Right lung (tissue), 5 donors: ENCODE results near the gene C16orf89. TPM values are rescaled to one million over a fixed set of nuclear protein-coding genes. Genes with fewer than 3 reads are reported as not detected.

Experiments
- DNase-seq, 2 donors: peaks; one replicate each; pipeline ENCODE4 v3.0.0-alpha.2; 2013
- polyA plus RNA-seq, 5 donors: library from polyadenylated mRNA; unstranded; fragments of 120-200 nt; gene quantifications; one replicate each; pipeline versions ENCODE4 v1.2.1 to v1.2.3, GENCODE V29; 2013; ENCODE audit warnings: inconsistent platforms in 1 of 5, low replicate concordance in 1 of 5; ENCODE audit not compliant: insufficient read length in 5 of 5, insufficient read depth in 1 of 5

C16orf89 gene
- polyA plus RNA-seq, 5 donors, result 90.4 to 156 (median 146) TPM

DNA sequence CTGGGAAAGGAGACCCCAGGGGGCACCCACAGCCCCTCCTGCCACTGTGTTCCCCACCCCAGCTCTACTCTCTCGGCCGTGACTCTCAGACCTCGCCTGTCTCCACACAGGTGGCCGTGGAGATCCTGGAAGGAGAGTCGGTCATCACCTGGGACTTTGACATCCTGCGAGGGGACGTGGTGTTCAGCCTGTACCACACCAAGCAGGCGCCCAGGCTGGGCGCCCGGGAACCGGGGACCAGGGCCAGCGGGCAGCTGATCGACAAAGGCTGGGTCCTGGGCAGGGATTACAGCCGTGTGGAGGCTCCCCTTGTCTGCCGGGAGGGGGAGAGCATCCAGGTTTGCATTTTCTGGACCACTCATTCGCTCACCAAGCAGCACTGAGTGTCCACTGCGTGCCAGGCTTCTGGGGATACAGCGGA, 57.4 kb downstream of the C16orf89 start:
- no peak for DNase-seq

DNA sequence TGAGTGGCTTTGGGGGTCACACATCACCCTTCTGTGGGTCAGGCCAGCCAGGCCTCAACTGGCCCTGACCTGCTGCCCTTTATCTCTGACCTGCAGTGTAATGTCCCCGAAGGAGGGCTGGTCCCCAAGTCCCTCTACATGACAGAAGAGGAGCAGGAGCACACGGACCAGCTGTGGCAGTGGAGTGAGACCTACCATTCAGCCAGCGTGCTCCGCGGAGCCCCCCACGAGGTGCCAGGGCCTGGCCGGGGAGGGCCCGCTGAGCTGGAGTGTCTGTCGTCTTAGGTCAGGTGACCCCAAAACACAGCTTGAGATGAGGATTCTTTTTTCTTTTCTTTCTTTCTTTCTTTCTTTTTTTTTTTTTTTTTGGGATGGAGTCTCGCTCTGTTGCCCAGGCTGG, 58.5 kb downstream of the C16orf89 start:
- no peak for DNase-seq

DNA sequence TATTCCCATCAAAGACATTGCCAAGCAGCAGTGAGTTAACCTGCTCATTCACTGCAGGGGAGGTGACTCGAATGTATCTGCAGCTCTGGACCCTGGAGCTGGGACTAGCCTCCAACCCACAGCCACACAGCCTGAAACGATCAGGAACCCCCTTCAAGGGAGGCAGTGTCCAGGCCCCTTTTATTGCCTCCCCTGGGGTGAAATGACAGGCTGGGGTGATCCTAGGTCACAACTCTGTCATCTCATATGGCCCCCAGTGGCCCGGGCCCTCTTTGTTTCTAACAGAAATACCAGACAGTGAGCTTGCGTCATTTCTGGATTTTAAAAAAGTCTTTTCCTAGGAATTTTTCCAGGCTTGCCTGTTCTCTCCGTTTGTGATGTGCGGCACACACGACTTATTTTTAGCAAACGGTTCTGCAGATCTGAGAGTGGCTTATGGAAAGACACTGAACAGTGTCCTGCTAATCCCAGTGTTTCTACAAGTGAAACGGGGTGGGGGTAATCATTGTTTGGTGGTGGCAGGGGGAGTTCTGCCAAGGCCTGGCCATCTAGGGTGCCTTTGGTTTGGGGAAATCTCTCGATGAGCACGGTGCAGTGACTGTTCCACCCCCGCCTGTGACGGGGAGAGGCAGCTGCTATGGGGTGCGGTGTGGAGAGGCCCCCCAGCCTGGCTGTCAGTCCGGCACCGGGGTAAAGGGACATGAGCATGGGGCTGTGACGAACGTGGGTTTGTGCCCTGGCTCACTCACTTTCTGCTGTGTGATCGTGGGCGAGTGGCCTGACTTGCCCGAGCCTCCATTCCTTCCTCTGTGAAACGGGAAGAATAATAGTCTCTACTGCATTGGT, 59.2 kb downstream of the C16orf89 start:
- DNase-seq, result no peak

DNA sequence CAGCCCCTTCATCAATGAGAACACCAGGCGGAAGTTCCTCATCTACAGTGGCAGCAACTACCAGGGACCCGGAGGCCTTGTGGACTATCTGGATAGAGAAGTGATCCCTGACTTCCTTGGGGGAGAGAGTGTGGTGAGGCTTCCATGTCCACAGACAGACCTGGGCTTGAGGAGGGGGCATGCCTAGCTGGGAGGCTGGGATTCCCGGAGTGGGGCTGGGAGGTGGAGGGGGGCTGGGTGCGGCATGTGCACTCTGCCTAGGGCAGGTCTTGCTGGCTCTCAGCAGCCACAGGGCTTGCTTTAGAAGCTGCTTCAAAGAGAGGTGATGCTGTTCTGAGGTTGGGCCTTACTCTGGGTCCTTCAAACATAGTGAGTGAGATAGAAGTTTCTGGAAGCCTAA, 59.8 kb downstream of the C16orf89 start:
- no peak for DNase-seq

DNA sequence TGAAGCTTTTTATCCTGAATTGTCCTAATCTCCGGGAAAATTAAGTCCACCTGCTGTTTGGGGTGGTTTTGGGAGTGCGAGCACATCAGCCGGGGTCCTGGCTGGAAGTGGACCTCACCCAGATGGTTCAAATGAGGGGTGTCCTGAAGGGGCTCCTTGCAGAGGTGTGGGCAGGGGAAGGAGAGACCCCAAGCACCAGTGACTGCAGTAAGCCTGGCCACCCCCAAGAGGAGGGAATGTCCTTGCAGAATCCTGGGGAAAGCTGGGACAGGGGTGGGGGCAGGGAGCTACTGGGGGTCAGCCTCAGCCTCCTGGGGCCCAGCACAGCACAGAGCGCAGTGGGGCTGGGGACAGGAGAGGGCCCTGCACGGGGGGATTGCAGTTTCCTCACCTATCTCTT, 61.4 kb downstream of the C16orf89 start:
- DNase-seq, result no peak

DNA sequence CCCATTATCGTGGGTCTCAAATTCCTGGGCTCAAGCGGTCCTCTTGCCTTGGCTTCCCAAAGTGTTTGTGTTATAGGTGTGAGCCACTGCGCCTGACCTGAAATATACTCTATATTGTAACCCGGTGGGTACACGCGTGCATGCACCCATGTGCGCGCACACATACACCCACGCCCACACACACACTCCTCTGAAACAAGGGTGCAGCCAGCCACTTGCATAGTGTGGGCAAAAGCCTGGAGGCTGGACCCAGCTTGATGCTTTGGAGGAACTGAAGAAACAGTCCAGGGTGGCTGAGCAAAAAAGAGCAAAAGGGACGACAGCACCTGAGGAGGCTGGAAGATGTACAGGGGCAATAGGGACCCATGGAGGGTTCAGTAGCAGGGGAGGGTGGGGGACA, 61.9 kb downstream of the C16orf89 start:
- no peak for DNase-seq

DNA sequence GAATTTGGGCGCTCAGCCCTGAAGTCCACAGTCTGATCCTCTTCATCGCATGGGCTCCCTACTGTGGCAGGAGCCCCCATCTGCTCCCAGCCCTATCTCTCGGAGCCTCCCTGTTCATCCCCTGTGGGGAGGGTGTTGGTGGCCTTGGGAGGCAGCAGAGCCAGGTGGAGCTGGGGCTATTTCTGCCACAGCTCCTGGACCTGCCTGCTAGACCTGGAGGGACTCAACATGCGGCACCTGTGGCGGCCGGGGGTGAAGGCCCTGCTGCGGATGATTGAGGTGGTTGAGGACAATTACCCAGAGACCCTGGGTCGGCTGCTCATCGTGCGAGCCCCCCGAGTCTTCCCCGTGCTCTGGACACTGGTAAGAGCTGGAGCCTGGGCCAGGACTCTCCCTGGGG, 62.5 kb downstream of the C16orf89 start:
- DNase-seq, result no peak

DNA sequence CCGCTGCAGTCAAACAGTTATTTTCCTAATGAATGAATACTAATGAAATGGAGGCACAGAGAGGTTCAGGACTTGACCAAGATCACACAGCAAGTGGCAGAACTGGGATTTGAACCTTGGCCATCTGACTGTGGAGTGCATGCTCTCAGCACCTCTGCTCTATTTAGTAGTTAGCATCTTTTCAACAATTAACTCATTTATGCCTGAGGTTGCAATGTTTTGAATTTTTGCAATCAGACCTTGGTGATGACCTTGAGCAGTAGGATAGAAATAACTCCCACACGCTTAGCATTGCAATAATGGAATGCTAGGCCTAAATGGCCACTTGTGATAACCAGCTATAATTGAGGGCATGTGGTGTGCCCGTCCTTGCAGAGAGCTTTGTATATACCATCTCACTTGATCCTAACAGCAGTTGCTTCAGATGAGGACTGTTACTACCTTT, 63.0 kb downstream of the C16orf89 start:
- DNase-seq, result no peak

DNA sequence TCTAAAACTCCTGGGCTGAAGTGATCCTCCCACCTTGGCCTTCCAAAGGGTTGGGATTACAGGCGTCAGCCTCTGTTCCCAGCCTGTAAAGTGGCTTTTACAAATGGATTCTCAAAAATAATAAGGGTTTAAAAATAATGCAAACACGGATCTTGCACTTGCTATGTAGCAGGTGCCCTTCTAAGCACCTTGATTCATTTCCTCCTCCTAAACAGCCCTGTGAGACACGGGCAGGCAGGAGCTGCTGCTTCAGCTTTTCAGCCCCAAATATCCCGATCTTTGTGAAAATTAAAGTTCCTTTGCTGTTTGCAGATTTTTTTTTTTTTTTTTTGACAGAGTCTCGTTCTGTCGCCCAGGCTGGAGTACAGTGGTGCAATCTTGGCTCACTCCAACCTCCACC, 63.8 kb downstream of the C16orf89 start:
- no peak for DNase-seq

DNA sequence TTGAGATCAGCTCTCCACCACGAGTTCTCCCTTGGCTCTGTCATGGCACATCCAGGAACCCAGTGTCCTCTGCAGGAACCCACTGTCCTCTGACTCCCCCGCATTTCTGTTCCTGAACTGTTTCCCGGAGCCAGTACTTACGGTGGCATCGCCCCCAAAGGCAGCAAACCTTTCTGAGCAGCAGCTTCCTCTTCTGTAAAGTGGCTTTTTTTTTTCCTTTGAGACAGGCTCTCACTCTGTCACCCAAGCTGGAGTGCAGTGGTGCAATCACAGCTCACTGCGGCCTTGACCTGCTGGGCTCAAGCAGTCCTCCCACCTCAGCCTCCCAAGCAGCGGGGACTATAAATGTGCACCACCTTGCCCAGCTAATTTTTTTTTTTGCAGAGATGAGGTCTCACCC, 64.2 kb downstream of the C16orf89 start:
- no peak for DNase-seq

DNA sequence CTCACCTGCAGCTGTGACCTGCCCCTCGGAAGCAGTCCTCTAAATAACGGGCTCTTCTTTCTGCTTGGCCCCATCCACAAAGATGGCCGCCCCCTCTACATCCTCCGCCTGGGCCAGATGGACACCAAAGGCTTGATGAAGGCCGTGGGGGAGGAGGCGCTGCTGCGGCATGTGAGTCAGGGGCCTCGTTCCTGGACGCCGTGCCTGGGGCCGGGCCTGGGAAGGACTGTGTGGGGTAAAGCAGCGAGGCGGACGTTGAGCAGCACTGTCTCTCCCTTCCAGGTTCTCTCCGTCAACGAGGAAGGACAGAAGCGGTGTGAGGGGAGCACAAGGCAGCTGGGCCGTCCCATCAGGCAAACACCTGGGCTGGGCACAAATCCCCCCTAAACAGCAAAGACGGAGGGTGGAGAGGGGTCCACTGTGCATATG, 65.2 kb downstream of the C16orf89 start:
- DNase-seq, result no peak

DNA sequence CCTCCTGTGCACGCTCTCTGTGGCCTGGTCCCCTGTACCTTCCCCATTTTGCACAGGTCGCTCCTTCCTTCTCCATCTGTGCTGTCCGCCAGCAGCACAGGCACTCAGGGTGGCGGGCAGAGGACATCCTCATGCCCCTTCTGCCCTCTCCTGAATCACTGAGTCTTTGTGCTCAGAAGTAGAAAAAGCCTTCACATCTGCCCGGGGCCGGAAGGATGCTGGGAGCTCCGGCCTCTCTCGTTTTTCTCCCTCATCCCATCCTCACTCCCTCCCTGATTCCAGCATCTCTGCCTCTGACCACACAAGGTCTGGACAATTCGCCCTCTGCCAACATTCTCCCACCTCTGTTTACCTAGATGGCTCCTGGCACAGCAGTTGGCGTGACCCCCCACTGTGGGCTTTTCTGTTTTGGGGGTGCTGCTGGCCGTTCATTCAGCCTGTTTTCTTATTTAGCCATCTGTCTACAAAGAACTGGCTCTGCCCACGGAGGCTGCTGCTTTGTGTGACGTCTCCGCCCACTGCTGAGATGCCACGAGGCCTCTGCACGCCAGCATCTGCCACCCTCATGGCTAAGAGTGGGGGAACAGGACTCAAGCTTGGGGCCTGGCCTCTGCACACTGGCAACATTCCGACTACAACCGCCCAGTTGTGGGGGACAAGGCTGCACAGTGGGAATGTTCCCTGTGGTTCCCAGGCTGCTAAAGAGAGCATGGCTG, 70.9 kb downstream of the C16orf89 start:
- DNase-seq, result no peak

Other genes starting within 250 kb of the C16orf89 start
- 100 to 1,000 TPM; 110 to 125 (median 122) TPM for gene GLYR1, start 218.7 kb downstream of the C16orf89 start, polyA plus RNA-seq
- 10 to 100 TPM; 29.7 to 38.2 (median 31.1) TPM for gene UBN1, start 218.5 kb downstream of the C16orf89 start, polyA plus RNA-seq
- gene PPL, start 128.8 kb downstream of the C16orf89 start, polyA plus RNA-seq, result 10 to 100 TPM; 26.7 to 44.8 (median 33.1) TPM
- gene SEC14L5, start 107.6 kb downstream of the C16orf89 start, polyA plus RNA-seq, result under 1 TPM; 0.29 to 0.38 (median 0.31) TPM
- gene NAGPA, start 32.0 kb downstream of the C16orf89 start, polyA plus RNA-seq, result 10 to 100 TPM in 1 of 5 donors, 1 to 10 TPM in 4; 6.5 to 10.6 (median 8.4) TPM
- gene ALG1, start 5.9 kb upstream of the C16orf89 start, polyA plus RNA-seq, result 10 to 100 TPM; 17.9 to 23.4 (median 20.0) TPM
- 10 to 100 TPM; 11.6 to 14.7 (median 13.1) TPM for gene EEF2KMT, start 31.8 kb upstream of the C16orf89 start, polyA plus RNA-seq